OCI-LY7 (cell line): ENCODE data around the gene RRAD.

Experiments used
- CTCF ChIP-seq: fragments of 200-600 bp; sonication (generic); conservative IDR thresholded peaks from 2 replicates; pipeline ENCODE4 v1.5.1; 2014; ENCODE audit warnings: mild to moderate bottlenecking, antibody characterized with exemption, low read length, moderate library complexity, mixed read lengths
- EZH2phosphoT487 ChIP-seq: fragments of 200-600 bp; sonication (generic); IDR thresholded peaks from 2 replicates; pipeline ENCODE4 v1.6.1; 2018; ENCODE audit warnings: low read depth, borderline replicate concordance, mild to moderate bottlenecking, mixed run types, antibody characterized with exemption, low read length, moderate library complexity, mixed read lengths

- TF ChIP-seq CTCF (no peak), EZH2phosphoT487 (no peak)
Observed at GRCh38 chr16:66920924-66921680, 4.2 kb downstream of the RRAD start.
